ENCODE data around the gene CHD8.

- TF ChIP-seq EZH2 (IDR thresholded peaks at IDR 0.05; ENCODE audit: insufficient read depth, poor library complexity, severe bottlenecking) (no peak), EZH2phosphoT487 (IDR thresholded peaks at IDR 0.05; ENCODE audit: insufficient read depth, low read depth) (no peak)
Measured at GRCh38 chr14:21476925-21477681, 21.2 kb upstream of the CHD8 start, which contains the start of the genes RAB2B and TOX4.

All from GM23248 (cell line).